HCT116 (cell line): Measurements from ENCODE around the gene TRRAP. TPM values are rescaled to one million over a fixed set of nuclear protein-coding genes. Genes with fewer than 3 reads are reported as not detected.

Source experiments
- ATAC-seq: fragments of 200-7000 bp; cut with Tn5 transposase; 2 replicates; pipeline ENCODE4 v1.9.1; 2020; ENCODE audit warnings: mild to moderate bottlenecking, moderate library complexity
- BruUV-seq: library from RNA; stranded (reverse); fragments of 400-500 nt; replicated peaks from 2 replicates; lab custom pipeline; 2021; lab: Mats Ljungman, UMichigan
- CTCF ChIA-PET: fragments of 300-600 bp; sonication (Branson Sonifier 250); formaldehyde crosslinking; loops from one replicate; lab custom pipeline; 2021; ENCODE audit warnings: antibody characterized with exemption; lab: Charles Lee
- POLR2A ChIA-PET: fragments of 300-600, 350-600 bp; sonication (Branson Sonifier 250); formaldehyde crosslinking; loops from one replicate; lab custom pipeline; 2021; ENCODE audit warnings: antibody characterized with exemption; lab: Charles Lee
- RAD21 ChIA-PET, 2 experiments: fragments of 300-600 bp; sonication (Branson Sonifier 250); formaldehyde crosslinking; loops; one replicate each; lab custom pipeline; 2023; ENCODE audit warnings: low total read pairs in 2 of 2; ENCODE audit not compliant: uncharacterized antibody in 2 of 2, unreplicated experiment in 2 of 2, low non-redundant PET in 1 of 2; lab: Charles Lee
- DNase-seq: peaks from one replicate; pipeline ENCODE4 v3.0.0-alpha.2; 2010; ENCODE audit warnings: low read depth, low spot score
- H2AFZ ChIP-seq: fragments of 200-600 bp; shearing (Covaris generic), sonication (generic); 2 replicates; pipeline ENCODE4 v1.6.1; 2017; ENCODE audit warnings: low read depth, mixed run types, mixed read lengths, antibody characterized with exemption, low read length; ENCODE audit not compliant: poor library complexity, severe bottlenecking
- H3K27ac ChIP-seq: 2 replicates; pipeline ENCODE4 v1.5.1; 2012; ENCODE audit warnings: low read depth, low read length
- H3K27me3 ChIP-seq: fragments of 200-600 bp; sonication (generic); 2 replicates; pipeline ENCODE4 v1.6.1; 2016; ENCODE audit warnings: mixed run types, low read length, mixed read lengths; ENCODE audit not compliant: insufficient read depth
- H3K36me3 ChIP-seq, 2 experiments: fragments of 200-500 bp in 1 of 2; fragments of 200-600 bp in 1 of 2; sonication (Bioruptor generic) in 1 of 2; sonication (generic) in 1 of 2; 2 replicates each; pipeline versions ENCODE4 v1.5.1 to v1.6.1; 2014 to 2016; ENCODE audit warnings: low read length in 2 of 2, inconsistent platforms in 1 of 2, mixed read lengths in 1 of 2, mixed run types in 1 of 2; ENCODE audit not compliant: insufficient read depth in 2 of 2, control insufficient read depth in 1 of 2
- H3K4me1 ChIP-seq, 2 experiments: fragments of 200-600 bp in 1 of 2; sonication (generic) in 1 of 2; 2 replicates each; pipeline versions ENCODE4 v1.5.1 to v1.6.1; 2012 to 2017; ENCODE audit warnings: low read length in 2 of 2, inconsistent platforms in 1 of 2, mild to moderate bottlenecking in 1 of 2, mixed read lengths in 1 of 2, mixed run types in 1 of 2, moderate library complexity in 1 of 2; ENCODE audit not compliant: insufficient read depth in 2 of 2, control insufficient read depth in 1 of 2
- H3K4me2 ChIP-seq: fragments of 200-600 bp; sonication (generic); 2 replicates; pipeline ENCODE4 v1.6.1; 2017; ENCODE audit warnings: mixed run types, low read length, mixed read lengths
- H3K4me3 ChIP-seq, 2 experiments: fragments of 200-600 bp in 1 of 2; sonication (generic) in 1 of 2; replicated peaks in 1 of 2; 2 replicates each; pipeline ENCODE4 v1.5.1; 2011 to 2016; ENCODE audit warnings: low read length in 2 of 2, control low read depth in 1 of 2, low read depth in 1 of 2, mild to moderate bottlenecking in 1 of 2, mixed read lengths in 1 of 2, mixed run types in 1 of 2
- H3K79me2 ChIP-seq: fragments of 200-600 bp; sonication (generic); 2 replicates; pipeline ENCODE4 v1.6.1; 2017; ENCODE audit warnings: mild to moderate bottlenecking, mixed run types, low read length, moderate library complexity, mixed read lengths; ENCODE audit not compliant: insufficient read depth
- H3K9ac ChIP-seq: fragments of 200-600 bp; sonication (generic); 2 replicates; pipeline ENCODE4 v1.6.1; 2016; ENCODE audit warnings: low read length, mixed read lengths
- H3K9me2 ChIP-seq: fragments of 200-600 bp; sonication (generic), shearing (Covaris generic); 2 replicates; pipeline ENCODE4 v1.6.1; 2017; ENCODE audit warnings: mixed run types, mild to moderate bottlenecking, moderate library complexity; ENCODE audit not compliant: insufficient read depth
- H3K9me3 ChIP-seq, 2 experiments: fragments of 200-500 bp in 1 of 2; fragments of 200-600 bp in 1 of 2; sonication (Bioruptor generic) in 1 of 2; sonication (generic) in 1 of 2; 2 replicates each; pipeline ENCODE4 v1.6.1; 2014 to 2017; ENCODE audit warnings: low read length in 2 of 2, mixed read lengths in 2 of 2, inconsistent platforms in 1 of 2, low read depth in 1 of 2, mild to moderate bottlenecking in 1 of 2, mixed run types in 1 of 2, moderate library complexity in 1 of 2; ENCODE audit not compliant: control insufficient read depth in 1 of 2, insufficient read depth in 1 of 2
- H4K20me1 ChIP-seq: fragments of 200-600 bp; sonication (generic), shearing (Covaris generic); 2 replicates; pipeline ENCODE4 v1.6.1; 2017; ENCODE audit warnings: mixed run types, mild to moderate bottlenecking, moderate library complexity; ENCODE audit not compliant: insufficient read depth
- CBX3 ChIP-seq: IDR thresholded peaks from 2 replicates; pipeline ENCODE4 v1.6.1; 2012; ENCODE audit warnings: low read depth
- ELF1 ChIP-seq: IDR thresholded peaks from 2 replicates; pipeline ENCODE4 v1.6.1; 2012; ENCODE audit warnings: low read depth, borderline replicate concordance
- EZH2 ChIP-seq: fragments of 200-600 bp; sonication (generic); IDR thresholded peaks from 2 replicates; pipeline ENCODE4 v1.6.1; 2017; ENCODE audit warnings: antibody characterized with exemption, mixed run types
- EZH2phosphoT487 ChIP-seq: fragments of 200-600 bp; IDR thresholded peaks from 2 replicates; pipeline ENCODE4 v1.6.1; 2018; ENCODE audit warnings: antibody characterized with exemption, borderline replicate concordance
- POLR2A ChIP-seq: IDR thresholded peaks from 2 replicates; pipeline ENCODE4 v1.7.0; 2011; ENCODE audit warnings: borderline replicate concordance; ENCODE audit not compliant: insufficient read depth, insufficient read length; ENCODE audit errors: extremely low read depth
- POLR2AphosphoS5 ChIP-seq: IDR thresholded peaks from 2 replicates; pipeline ENCODE4 v1.6.1; 2011; ENCODE audit warnings: mild to moderate bottlenecking, low read depth, low read length, moderate library complexity
- SIN3A ChIP-seq: IDR thresholded peaks from 2 replicates; pipeline ENCODE4 v1.6.1; 2012; ENCODE audit warnings: low read depth
- SRF ChIP-seq: IDR thresholded peaks from 2 replicates; pipeline ENCODE4 v1.6.1; 2012; ENCODE audit warnings: low read depth
- YY1 ChIP-seq: IDR thresholded peaks from 2 replicates; pipeline ENCODE4 v1.6.1; 2011; ENCODE audit warnings: low read length, low read depth, moderate library complexity, mild to moderate bottlenecking; ENCODE audit not compliant: insufficient replicate concordance; ENCODE audit errors: extremely low read depth
- ZFX ChIP-seq: fragments of 450-650 bp; IDR thresholded peaks from 2 replicates; pipeline ENCODE4 v1.6.1; 2017
- intact Hi-C: fragments of 100-400 bp; cut with micrococcal nuclease; formaldehyde crosslinking; loops from 2 replicates; pipeline ENCODE4 v1.10.0; 2022
- total RNA-seq: library from RNA; stranded (reverse); gene quantifications from one replicate; pipeline ENCODE4 v1.2.1, GENCODE V29; 2021; ENCODE audit not compliant: unreplicated experiment
- TF ChIP-seq, protein P1 (sequence below): IDR thresholded peaks from 2 replicates; pipeline ENCODE4 v1.6.1; 2012; ENCODE audit warnings: low read depth

The TRRAP gene
- total RNA-seq, 1 experiment from 2014 or later = 44.5 TPM

- POLR2A ChIA-PET = no interaction called here
- TF ChIP-seq SIN3A = no peak
- no peak for TF ChIP-seq SRF
- TF ChIP-seq EZH2phosphoT487 = no peak
- TF ChIP-seq CBX3 = no peak
- TF ChIP-seq ELF1 = no peak
- TF ChIP-seq ZFX = no peak
- no peak for TF ChIP-seq EZH2
- TF ChIP-seq POLR2AphosphoS5 = no peak
- TF ChIP-seq, protein P1, sequence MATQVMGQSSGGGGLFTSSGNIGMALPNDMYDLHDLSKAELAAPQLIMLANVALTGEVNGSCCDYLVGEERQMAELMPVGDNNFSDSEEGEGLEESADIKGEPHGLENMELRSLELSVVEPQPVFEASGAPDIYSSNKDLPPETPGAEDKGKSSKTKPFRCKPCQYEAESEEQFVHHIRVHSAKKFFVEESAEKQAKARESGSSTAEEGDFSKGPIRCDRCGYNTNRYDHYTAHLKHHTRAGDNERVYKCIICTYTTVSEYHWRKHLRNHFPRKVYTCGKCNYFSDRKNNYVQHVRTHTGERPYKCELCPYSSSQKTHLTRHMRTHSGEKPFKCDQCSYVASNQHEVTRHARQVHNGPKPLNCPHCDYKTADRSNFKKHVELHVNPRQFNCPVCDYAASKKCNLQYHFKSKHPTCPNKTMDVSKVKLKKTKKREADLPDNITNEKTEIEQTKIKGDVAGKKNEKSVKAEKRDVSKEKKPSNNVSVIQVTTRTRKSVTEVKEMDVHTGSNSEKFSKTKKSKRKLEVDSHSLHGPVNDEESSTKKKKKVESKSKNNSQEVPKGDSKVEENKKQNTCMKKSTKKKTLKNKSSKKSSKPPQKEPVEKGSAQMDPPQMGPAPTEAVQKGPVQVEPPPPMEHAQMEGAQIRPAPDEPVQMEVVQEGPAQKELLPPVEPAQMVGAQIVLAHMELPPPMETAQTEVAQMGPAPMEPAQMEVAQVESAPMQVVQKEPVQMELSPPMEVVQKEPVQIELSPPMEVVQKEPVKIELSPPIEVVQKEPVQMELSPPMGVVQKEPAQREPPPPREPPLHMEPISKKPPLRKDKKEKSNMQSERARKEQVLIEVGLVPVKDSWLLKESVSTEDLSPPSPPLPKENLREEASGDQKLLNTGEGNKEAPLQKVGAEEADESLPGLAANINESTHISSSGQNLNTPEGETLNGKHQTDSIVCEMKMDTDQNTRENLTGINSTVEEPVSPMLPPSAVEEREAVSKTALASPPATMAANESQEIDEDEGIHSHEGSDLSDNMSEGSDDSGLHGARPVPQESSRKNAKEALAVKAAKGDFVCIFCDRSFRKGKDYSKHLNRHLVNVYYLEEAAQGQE = no peak
- TF ChIP-seq POLR2A = no peak
- TF ChIP-seq YY1 = no peak
- Histone ChIP-seq H3K27ac (no peak overlapping the region), H3K4me1 (no peaks in the 10 kb centered on the region), H4K20me1 (0 out of 2 replicates have a peak, but pooled peaks cover 4% of the 10 kb centered on the region), H3K36me3 (peaks cover 40 to 44% of the 10 kb centered on the region in 2 experiments), H3K9me3 (no peaks in the 10 kb centered on the region), H3K4me3 (no peak overlapping the region), H3K9ac (no peak overlapping the region), H3K9me2 (no peaks in the 10 kb centered on the region), H3K79me2 (peaks cover 60% of the 10 kb centered on the region), H3K4me2 (no peak overlapping the region), H3K27me3 (no peaks in the 10 kb centered on the region), H2AFZ (no peak overlapping the region)
- DNase-seq = no peak
- CTCF ChIA-PET = no interaction called here
- intact Hi-C loops = no loop called here
- ATAC-seq = no peak
- no TSS peak for BruUV-seq
- RAD21 ChIA-PET = no interaction called here
Observed at GRCh38 chr7:98887038-98887437, 8.7 kb downstream of the TRRAP start.
